ENCODE measurements around the gene RAP2A.

- TF ChIP-seq CTCF (IDR thresholded peaks at IDR 0.05; ENCODE audit: low read depth, low read length, missing input control) (no peak), YY1 (IDR thresholded peaks at IDR 0.05) (no peak), JUND (IDR thresholded peaks at IDR 0.05) (no peak), MAX (IDR thresholded peaks at IDR 0.05) (no peak), HNF4G (IDR thresholded peaks at IDR 0.05) (no peak), ATF3 (IDR thresholded peaks at IDR 0.05) (no peak), RAD21 (IDR thresholded peaks at IDR 0.05) (no peak), RXRA (IDR thresholded peaks at IDR 0.05) (no peak)
Observed at GRCh38 chr13:97411984-97412383, 22.0 kb upstream of the RAP2A start.

Measured in liver (tissue), 3 donors.